NCI-H2227 (cell line): ENCODE data around the gene KLF8.
"Not testable (repeated sequence)": the region's sequence is repeated elsewhere in the genome, so short reads cannot be mapped to it uniquely, and the experiment has no call there.

ENCODE experiments used
- DNase-seq: peaks from one replicate; lab custom pipeline; 2025; ENCODE audit not compliant: unreplicated experiment; lab: John Stamatoyannopoulos, UW

Gene KLF8

GRCh38 chrX:56232221-56233082 lies at the start of gene KLF8:
KLF8 (plus strand) TSS chrX:56232356; CDS start chrX:56233335, 979 bp downstream.
- DNase-seq, result peak; percentile 35

GRCh38 chrX:56206945-56207344 lies 25.2 kb upstream of the KLF8 start:
- DNase-seq, result not testable (repeated sequence)

- no peak for DNase-seq
Observed at GRCh38 chrX:56211701-56212100, 20.5 kb upstream of the KLF8 start.

- no peak for DNase-seq
Observed at GRCh38 chrX:56216332-56216731, 15.8 kb upstream of the KLF8 start.

GRCh38 chrX:56219700-56220099 lies 12.5 kb upstream of the KLF8 start:
- DNase-seq, result peak; percentile 9

- no peak for DNase-seq
Observed at GRCh38 chrX:56221101-56221500, 11.1 kb upstream of the KLF8 start.

GRCh38 chrX:56222473-56223000 lies 9.6 kb upstream of the KLF8 start:
- DNase-seq, result no peak

GRCh38 chrX:56226980-56227379 lies 5.2 kb upstream of the KLF8 start:
- DNase-seq, result no peak

- DNase-seq, result no peak
Observed at GRCh38 chrX:56228914-56229313, 3.2 kb upstream of the KLF8 start.

GRCh38 chrX:56231537-56232090 lies 542 bp upstream of the KLF8 start:
- DNase-seq, result peak; percentile 23

GRCh38 chrX:56233100-56233499 lies 944 bp downstream of the KLF8 start:
- DNase-seq, result no peak

- peak; percentile 40 for DNase-seq
Observed at GRCh38 chrX:56233682-56234081, 1.5 kb downstream of the KLF8 start.

GRCh38 chrX:56248492-56248891 lies 16.3 kb downstream of the KLF8 start:
- DNase-seq, result peak; percentile 53

GRCh38 chrX:56253832-56254703 lies 21.9 kb downstream of the KLF8 start:
- no peak for DNase-seq

GRCh38 chrX:56268888-56269287 lies 36.7 kb downstream of the KLF8 start:
- no peak for DNase-seq

- no peak for DNase-seq
Observed at GRCh38 chrX:56278692-56279091, 46.5 kb downstream of the KLF8 start.

GRCh38 chrX:56279863-56280262 lies 47.7 kb downstream of the KLF8 start:
- DNase-seq, result no peak

- peak; percentile 1 for DNase-seq
Observed at GRCh38 chrX:56281789-56282188, 49.6 kb downstream of the KLF8 start.

- DNase-seq, result no peak
Observed at GRCh38 chrX:56284269-56284668, 52.1 kb downstream of the KLF8 start.

- DNase-seq, result no peak
Observed at GRCh38 chrX:56288608-56289007, 56.5 kb downstream of the KLF8 start.

- DNase-seq, result no peak
Observed at GRCh38 chrX:56289449-56289848, 57.3 kb downstream of the KLF8 start.
